SK-N-MC (cell line): Measurements from ENCODE around the gene NDUFAF2.

Source experiments
- EZH2 ChIP-seq: fragments of 200-600 bp; sonication (generic); IDR thresholded peaks from one replicate; pipeline ENCODE4 v1.6.1; 2017; ENCODE audit warnings: antibody characterized with exemption
- FOXP2 ChIP-seq: optimal IDR thresholded peaks from 2 replicates; pipeline ENCODE3; 2011; ENCODE audit warnings: mild to moderate bottlenecking, moderate library complexity; ENCODE audit not compliant: insufficient read depth; ENCODE audit errors: extremely low read length, control extremely low read depth
- POLR2AphosphoS5 ChIP-seq: IDR thresholded peaks from 2 replicates; pipeline ENCODE4 v1.6.1; 2012; ENCODE audit warnings: mild to moderate bottlenecking, low read depth, low read length, borderline replicate concordance

DNA sequence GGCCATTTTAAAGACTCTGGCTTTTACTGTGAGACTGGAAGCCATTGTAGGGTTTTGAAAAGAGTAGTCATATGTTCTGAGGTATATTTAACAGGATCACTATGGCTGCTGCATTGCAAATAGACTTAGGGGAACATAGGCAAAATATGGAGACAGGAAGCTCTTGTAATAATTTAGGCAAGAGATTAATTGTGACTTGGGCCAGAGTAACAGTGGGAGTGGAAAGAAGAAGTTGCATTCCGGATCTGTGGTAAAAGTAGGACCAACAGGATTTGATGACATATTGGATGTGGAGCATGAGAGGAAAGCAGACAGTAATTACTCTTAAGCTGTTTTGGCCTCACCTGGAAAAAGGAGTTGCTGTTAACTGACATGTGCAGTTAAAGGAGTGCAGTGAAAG lies 131.6 kb downstream of the NDUFAF2 start:
- TF ChIP-seq POLR2AphosphoS5 = no peak
- TF ChIP-seq EZH2 = no peak
- TF ChIP-seq FOXP2 = no peak
